Transverse colon (tissue), 4 donors: ENCODE results near the gene RGCC. TPM values are rescaled to one million over a fixed set of nuclear protein-coding genes. Genes with fewer than 3 reads are reported as not detected.

Experiments
- DNase-seq: peaks from one replicate; pipeline ENCODE4 v3.0.0-alpha.2; 2019
- H3K27ac ChIP-seq, 4 donors: fragments of 200-600 bp; sonication (generic); 2 replicates each; pipeline ENCODE4 v1.5.1; 2016 to 2018; ENCODE audit warnings: inconsistent platforms in 4 of 4
- H3K27me3 ChIP-seq: fragments of 200-600 bp; sonication (generic); 2 replicates; pipeline ENCODE4 v1.5.1; 2017; ENCODE audit warnings: inconsistent platforms
- H3K36me3 ChIP-seq, 4 donors: fragments of 200-600 bp; sonication (generic); 2 replicates each; pipeline ENCODE4 v1.5.1; 2017 to 2019; ENCODE audit warnings: inconsistent platforms in 4 of 4
- H3K4me1 ChIP-seq, 4 donors: fragments of 200-600 bp; sonication (generic); 2 replicates each; pipeline ENCODE4 v1.5.1; 2017 to 2020; ENCODE audit warnings: inconsistent platforms in 4 of 4
- H3K4me3 ChIP-seq, 4 donors: fragments of 200-600 bp; sonication (generic); 1 replicate in 1 of 4; 2 replicates in 3 of 4; pipeline versions ENCODE4 v1.5.1 to v1.6.1; 2017 to 2019; ENCODE audit warnings: inconsistent platforms in 4 of 4
- H3K9me3 ChIP-seq, 2 donors: fragments of 200-600 bp; sonication (generic); 2 replicates each; pipeline ENCODE4 v1.5.1; 2017 to 2019; ENCODE audit warnings: inconsistent platforms in 2 of 2
- EP300 ChIP-seq: sonication (generic); formaldehyde crosslinking; IDR thresholded peaks from one replicate; pipeline ENCODE4 v1.6.1; 2017; ENCODE audit warnings: antibody characterized with exemption, low read depth
- POLR2A ChIP-seq: fragments of 450-650 bp; IDR thresholded peaks from one replicate; pipeline ENCODE4 v1.6.1; 2016; ENCODE audit warnings: antibody characterized with exemption, mild to moderate bottlenecking, moderate library complexity
- POLR2AphosphoS5 ChIP-seq, 3 donors: sonication (generic); formaldehyde crosslinking; IDR thresholded peaks; one replicate each; pipeline ENCODE4 v1.6.1; 2016; ENCODE audit warnings: antibody characterized with exemption in 3 of 3
- WGBS, 2 donors: methylation state at CpG; one replicate each; pipeline ENCODE4 v1.1.5; 2018; ENCODE audit warnings: low coverage in 1 of 2; 5-methylcytosine and 5-hydroxymethylcytosine counted together
- in situ Hi-C, 4 donors: fragments of 200-750 bp; cut with MboI; loops; one replicate each; pipeline versions ENCODE4 v1.15.0 to v1.15.1; 2017; ENCODE audit warnings: low sequenced_read_pairs in 3 of 4, low pct_ligation_motif_present in 1 of 4, low pct_unique_long_range_greater_than_20kb in 1 of 4
- intact Hi-C: fragments of 100-400 bp; cut with DNase I; formaldehyde crosslinking; loops from one replicate; pipeline ENCODE4 v1.15.1; 2023; ENCODE audit warnings: low total_unique reads
- total RNA-seq, 4 donors: library from RNA; depleted of rRNA; stranded (reverse); fragments of >200 nt; gene quantifications; one replicate each; pipeline ENCODE4 v1.1.0, GENCODE V29; 2016
- TF ChIP-seq, protein P1 (sequence below), 5 experiments: fragments of 200-600 bp in 3 of 5; fragments of 450-650 bp in 2 of 5; sonication (generic) in 3 of 5; IDR thresholded peaks; 1 replicate in 2 of 5; 2 replicates in 3 of 5; pipeline ENCODE4 v1.5.1; 2016 to 2017; ENCODE audit warnings: antibody characterized with exemption in 5 of 5, inconsistent platforms in 3 of 5, mild to moderate bottlenecking in 2 of 5, moderate library complexity in 1 of 5

The RGCC gene
- total RNA-seq, 4 donors from 2014 or later, result 5.6 to 54.1 (median 35.6) TPM

DNA sequence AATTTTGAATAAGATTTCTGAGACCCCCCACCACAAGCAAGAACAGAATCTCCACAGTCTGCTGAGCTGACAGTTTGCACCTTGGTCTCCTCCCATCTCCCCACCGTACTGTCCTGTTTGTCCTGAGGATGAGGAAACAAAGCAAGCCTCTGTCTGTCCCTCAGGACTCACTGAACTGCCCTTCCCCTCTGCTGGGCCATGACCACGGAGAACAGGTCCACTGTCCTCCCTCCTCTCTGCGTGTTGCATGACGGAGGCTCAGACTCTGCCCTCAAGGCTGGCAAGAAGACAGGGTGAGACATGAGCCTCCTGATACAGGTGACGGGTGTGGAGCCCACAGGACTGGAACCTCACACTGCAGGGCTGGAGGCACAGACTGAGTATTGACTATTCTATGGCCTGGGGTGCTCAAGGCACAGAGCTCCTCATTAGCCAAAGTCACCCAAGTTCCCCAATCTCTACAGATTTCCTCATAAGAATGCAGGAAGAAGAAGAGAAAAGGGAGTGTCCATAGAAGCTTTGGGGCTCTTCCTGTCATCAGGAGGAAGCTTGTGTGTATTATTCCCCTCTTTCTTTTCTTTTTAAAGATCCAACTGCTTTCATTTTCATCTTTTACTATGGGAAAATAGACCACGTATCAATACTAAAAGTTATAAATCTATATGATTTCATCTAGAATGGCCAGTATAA, 22.4 kb upstream of the RGCC start:
- Histone ChIP-seq H3K36me3 (no peaks in the 10 kb centered on the region), H3K4me1 (no peaks in the 10 kb centered on the region), H3K27ac (no peak overlapping the region), H3K9me3 (no peaks in the 10 kb centered on the region), H3K4me3 (no peak overlapping the region), H3K27me3 (no peaks in the 10 kb centered on the region)
- in situ Hi-C loops (no loop called here), intact Hi-C loops (no loop called here)
- no peak for DNase-seq
- TF ChIP-seq EP300 (no peak), POLR2AphosphoS5 (IDR thresholded peaks at IDR 0.05) (no peak), POLR2A (no peak)
- TF ChIP-seq, protein P1, sequence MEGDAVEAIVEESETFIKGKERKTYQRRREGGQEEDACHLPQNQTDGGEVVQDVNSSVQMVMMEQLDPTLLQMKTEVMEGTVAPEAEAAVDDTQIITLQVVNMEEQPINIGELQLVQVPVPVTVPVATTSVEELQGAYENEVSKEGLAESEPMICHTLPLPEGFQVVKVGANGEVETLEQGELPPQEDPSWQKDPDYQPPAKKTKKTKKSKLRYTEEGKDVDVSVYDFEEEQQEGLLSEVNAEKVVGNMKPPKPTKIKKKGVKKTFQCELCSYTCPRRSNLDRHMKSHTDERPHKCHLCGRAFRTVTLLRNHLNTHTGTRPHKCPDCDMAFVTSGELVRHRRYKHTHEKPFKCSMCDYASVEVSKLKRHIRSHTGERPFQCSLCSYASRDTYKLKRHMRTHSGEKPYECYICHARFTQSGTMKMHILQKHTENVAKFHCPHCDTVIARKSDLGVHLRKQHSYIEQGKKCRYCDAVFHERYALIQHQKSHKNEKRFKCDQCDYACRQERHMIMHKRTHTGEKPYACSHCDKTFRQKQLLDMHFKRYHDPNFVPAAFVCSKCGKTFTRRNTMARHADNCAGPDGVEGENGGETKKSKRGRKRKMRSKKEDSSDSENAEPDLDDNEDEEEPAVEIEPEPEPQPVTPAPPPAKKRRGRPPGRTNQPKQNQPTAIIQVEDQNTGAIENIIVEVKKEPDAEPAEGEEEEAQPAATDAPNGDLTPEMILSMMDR (IDR thresholded peaks at IDR 0.05), result no peak
- WGBS, 2 donors, result 78 to 83% methylated on average over 2 to 6 of the region's 6 CpGs

DNA sequence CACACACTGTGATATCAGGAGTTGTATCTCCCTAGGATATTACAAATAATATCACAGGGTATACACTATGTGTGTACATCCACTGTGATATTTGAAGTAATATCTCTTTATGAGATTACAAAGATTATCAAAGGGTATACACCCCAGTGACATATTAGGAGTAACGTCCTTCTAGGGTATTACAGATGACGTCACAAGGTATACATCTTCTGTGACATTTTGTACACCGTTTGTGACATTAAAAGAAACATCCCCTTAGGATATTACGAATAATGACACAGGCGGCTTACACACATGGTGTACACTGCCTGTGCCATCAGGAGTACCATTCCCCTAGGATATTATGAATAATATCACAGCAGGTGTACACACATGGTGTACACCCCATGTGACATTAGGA, 13.4 kb upstream of the RGCC start:
- intact Hi-C loops, result loop anchor here (2.0 kb wide), 1 partner anchor 27 kb away; no protein-coding TSS in a partner anchor
- H3K27ac ChIP-seq, result no peak overlapping the region

DNA sequence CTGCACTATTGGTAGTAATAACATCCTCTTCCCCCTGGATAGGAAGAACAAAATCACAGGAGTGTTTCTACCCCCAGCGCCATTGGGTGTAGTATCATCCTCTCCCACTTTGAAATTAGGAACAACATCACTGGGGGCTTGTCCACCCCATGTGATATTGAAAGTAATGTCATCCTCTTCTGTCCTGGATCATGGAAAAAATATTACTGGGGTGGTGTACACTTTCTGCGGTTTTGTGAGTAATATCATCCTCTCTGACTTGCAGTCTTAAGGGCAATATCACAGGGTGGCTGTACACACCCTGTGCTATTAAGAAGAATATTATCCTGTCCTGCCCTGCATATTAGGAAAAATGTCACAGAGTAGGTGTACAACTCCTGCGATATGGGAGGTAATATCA, 4.9 kb upstream of the RGCC start:
- intact Hi-C loops, result no loop called here
- in situ Hi-C loops, result no loop called here

More for the DNA sequence above, 13.4 kb upstream of the RGCC start:
- Histone ChIP-seq H3K4me1 (no peaks in the 10 kb centered on the region), H3K9me3 (no peaks in the 10 kb centered on the region), H3K27me3 (no peaks in the 10 kb centered on the region), H3K4me3 (no peak overlapping the region), H3K36me3 (no peaks in the 10 kb centered on the region)
- DNase-seq, result no peak
- in situ Hi-C loops, result no loop called here
- 86 to 90% methylated on average over 3 to 5 of the region's 5 CpGs for WGBS, 2 donors
- TF ChIP-seq POLR2A (no peak), EP300 (no peak), POLR2AphosphoS5 (IDR thresholded peaks at IDR 0.05) (no peak)
- TF ChIP-seq, protein P1 (IDR thresholded peaks at IDR 0.05), result no peak

DNA sequence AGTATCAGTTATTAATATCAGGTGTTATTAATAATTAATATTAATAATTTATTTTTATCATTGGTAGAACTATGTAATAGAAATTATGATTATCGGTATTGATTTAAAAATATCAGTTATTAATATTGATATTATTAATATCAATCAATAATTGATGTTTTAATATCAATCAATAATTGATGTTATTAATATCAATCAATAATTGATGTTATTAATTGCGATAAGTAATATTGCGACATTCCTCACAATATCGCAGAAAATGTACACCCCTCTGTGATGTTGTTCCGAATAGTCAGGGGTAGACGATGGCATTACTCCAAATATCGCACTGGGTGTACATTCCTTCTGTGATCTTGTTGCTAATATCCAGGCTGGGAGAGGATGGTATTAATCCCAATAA, 3.7 kb upstream of the RGCC start:
- H3K4me3 ChIP-seq, result no peak overlapping the region
- 90 to 97% methylated on average over 6 to 7 of the region's 7 CpGs for WGBS, 2 donors
- H3K4me1 ChIP-seq, result peaks cover 4 to 22% (median 18%) of the 10 kb centered on the region in 4 donors
- intact Hi-C loops, result no loop called here
- DNase-seq, result no peak
- in situ Hi-C loops, result no loop called here
- H3K9me3 ChIP-seq, result no peaks in the 10 kb centered on the region
- H3K36me3 ChIP-seq, result no peaks in the 10 kb centered on the region
- H3K27me3 ChIP-seq, result peaks cover 26% of the 10 kb centered on the region
- no peak overlapping the region for H3K27ac ChIP-seq
- TF ChIP-seq, protein P1 (IDR thresholded peaks at IDR 0.05), result no peak
- TF ChIP-seq POLR2AphosphoS5 (IDR thresholded peaks at IDR 0.05) (no peak), EP300 (no peak), POLR2A (no peak)

More for the DNA sequence above, 4.9 kb upstream of the RGCC start:
- Histone ChIP-seq H3K36me3 (no peaks in the 10 kb centered on the region), H3K4me3 (no peak overlapping the region), H3K27me3 (peaks cover 14% of the 10 kb centered on the region), H3K27ac (no peak overlapping the region), H3K4me1 (peaks cover 0 to 10% (median 7%) of the 10 kb centered on the region in 4 donors), H3K9me3 (no peaks in the 10 kb centered on the region)
- WGBS, 2 donors, result 71% methylated on average over 3 of the region's 3 CpGs; no CpG with 5 or more reads in 1 of the 2 donors
- TF ChIP-seq POLR2A (no peak), EP300 (no peak), POLR2AphosphoS5 (IDR thresholded peaks at IDR 0.05) (no peak)
- TF ChIP-seq, protein P1 (IDR thresholded peaks at IDR 0.05), result no peak
- no peak for DNase-seq
